Measurements from ENCODE around the gene ZFAND4.
"Not testable (repeated sequence)": the region's sequence is repeated elsewhere in the genome, so short reads cannot be mapped to it uniquely, and the experiment has no call there.

The ZFAND4 gene

DNA sequence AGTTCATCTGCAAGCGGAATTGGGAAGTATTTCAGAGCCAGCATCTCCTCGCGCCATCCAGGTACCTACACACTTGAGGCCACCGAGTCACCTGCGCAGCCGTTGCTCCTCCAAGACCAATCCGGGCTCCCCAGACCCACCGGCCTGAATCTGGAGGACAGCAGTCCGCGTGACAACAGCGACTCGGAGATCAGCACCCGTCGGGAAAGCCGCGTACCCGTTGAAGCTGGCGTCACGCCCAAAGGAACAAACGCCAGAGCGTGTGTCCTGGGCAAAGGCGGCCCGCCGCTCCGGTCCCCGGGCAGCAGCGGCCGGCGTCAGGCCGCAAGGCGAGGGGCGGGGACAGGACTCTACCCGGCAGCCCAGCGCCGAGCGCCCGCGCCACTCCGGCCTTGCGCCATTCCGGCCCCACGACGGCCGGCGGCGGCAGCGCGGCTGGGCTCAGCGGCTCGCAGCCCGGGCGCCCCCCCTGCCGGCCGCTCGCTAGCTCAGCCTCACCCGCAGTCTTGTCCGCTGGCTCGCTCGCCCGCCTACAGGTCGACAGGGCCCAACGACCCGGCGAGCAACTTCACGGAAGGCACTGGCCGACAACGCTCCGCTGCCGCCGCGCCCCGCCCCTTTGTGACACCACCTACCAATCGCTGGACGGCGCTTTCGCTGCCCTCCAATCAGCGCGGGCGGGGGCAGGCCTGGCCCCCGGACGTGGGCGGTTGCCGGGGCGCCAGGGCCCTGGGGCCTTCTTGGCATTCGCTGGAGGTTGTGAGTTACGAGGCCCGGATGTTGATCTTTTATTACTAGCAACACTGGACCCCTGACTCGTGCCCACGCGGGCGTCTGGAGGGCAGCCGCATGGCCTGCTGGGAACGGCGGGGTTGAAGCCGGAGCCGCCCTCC lies at the start of gene ZFAND4:
ZFAND4 (minus strand) TSS at position 592 of the 893 bp plus-strand sequence. CDS start 9,047 bp downstream, outside the sequence.
- peak; percentile 88 for DNase-seq (ENCODE audit: low spot score)

DNA sequence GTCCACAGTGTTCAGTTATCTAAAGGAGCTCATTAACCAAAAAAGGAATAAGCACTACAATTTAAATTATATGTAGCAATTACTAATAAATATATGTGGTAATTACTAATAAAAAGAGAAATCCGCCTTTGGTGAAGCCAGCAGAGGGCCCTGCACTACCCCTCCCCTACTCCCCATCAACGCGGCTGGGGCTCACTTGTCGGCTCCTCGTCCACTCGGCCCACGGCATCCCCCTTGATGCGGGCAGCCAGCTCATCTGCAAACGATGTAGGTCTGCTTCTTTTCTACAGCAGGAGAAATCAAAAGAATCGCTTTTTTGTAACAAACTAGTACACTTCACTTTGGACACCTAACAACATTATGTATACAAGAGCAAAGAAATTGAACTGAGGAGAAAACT lies 48.9 kb upstream of the ZFAND4 start:
- not testable (repeated sequence) for DNase-seq (ENCODE audit: low spot score)

DNA sequence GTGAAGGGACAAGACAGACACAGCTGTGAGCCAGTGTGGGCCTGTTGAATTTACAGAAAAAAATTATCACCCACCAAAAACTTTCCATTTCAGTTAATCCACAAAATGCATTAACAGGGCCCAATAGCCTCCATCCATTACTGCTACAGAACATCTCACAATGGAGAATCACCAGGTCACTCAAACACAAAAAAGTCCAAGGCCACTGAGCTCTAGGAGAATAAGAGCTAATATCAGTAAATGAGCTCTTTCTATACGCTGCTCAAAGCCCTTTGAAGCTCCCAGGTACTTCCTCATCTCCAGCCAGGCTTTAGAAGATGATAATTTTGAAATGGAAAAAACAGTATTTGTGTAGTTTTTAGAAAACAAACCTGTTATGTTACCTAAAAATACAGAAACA lies 45.1 kb upstream of the ZFAND4 start:
- DNase-seq (ENCODE audit: low spot score): not testable (repeated sequence)

DNA sequence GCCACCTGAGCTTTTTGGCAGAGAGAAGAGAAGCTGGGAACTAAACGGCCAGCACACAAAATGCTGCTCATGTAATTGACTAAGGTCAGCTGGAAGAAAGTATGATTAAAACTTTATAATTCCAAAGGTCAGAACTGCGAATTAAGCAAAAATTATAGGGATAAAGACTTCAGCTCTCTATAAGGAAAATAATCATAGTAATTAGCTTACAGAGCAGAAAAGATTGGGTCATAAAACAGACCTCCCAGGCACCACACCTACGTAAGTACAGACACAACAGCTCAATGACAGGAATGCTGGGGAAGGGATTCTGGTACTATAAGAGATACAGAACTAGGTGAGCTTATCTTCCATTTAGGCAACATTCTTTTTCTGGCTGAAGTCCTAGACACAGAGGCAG lies 44.5 kb upstream of the ZFAND4 start:
- DNase-seq (ENCODE audit: low spot score): not testable (repeated sequence)

DNA sequence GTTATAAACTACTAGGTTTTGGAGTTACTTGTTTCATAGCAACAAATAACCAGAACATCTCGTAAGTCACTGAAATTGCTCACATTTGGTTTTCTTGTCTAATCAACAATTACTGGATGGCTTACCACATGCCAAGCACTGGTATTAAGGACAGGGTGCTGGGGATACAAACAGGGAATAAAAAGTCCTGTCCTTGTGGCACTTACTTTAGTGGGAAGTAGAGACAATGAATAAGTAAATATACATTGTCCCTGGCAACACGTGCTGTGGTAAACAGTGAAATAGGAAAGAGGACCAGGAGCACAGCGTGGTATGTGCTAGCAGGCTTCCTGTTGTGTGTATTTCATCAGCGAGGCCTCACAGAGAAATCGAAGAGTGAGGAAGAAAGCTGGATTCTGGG lies 38.7 kb upstream of the ZFAND4 start:
- DNase-seq (ENCODE audit: low spot score): not testable (repeated sequence)

DNA sequence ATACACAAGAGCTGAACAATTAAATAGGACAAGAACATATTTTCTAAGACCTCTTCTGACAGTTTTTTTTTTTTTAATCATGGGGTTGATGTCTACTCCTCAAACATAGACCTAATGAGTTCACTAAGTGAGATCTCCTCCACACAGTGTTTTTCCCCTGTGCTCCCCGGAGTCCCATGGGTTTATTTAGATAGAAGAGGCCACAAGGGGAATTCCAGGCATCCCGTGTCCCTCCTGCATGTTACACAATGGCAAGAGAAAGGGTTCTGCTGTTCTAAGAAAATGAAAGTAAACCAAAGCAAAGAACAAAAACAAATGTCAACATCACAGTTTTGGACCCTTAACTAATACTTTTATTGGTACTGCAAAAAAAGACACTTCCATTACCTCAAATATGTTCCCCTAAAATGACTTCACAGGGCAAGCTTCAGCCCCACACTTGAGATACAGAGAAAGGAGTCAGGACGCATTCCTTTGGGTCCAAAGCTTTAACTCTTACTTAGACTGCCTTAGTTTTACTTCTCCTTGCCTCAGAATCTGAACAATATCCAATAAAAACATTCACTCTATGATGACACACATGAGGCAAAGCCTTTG lies 37.7 kb upstream of the ZFAND4 start:
- not testable (repeated sequence) for DNase-seq (ENCODE audit: low spot score)

DNA sequence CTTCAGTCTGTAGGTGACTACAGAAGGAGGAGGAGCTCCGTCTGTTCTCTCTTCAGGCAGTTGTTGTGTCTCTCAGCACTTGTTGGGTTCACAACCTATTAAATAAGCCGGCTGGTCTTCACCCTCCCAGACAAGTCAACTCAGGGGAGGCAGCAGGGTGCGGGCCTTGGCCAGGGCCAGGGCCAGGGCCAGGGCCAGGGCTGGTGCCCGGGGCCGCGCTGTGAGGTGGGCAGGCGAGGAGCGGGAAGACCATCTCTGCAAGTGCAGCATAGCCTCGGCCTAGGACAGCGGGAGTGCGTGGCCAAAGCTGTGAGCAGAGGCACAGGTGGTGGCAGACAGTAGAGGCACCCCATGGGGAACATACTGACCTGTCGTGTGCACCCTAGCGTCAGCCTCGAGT lies 5.9 kb upstream of the ZFAND4 start:
- DNase-seq (ENCODE audit: low spot score): not testable (repeated sequence)

DNA sequence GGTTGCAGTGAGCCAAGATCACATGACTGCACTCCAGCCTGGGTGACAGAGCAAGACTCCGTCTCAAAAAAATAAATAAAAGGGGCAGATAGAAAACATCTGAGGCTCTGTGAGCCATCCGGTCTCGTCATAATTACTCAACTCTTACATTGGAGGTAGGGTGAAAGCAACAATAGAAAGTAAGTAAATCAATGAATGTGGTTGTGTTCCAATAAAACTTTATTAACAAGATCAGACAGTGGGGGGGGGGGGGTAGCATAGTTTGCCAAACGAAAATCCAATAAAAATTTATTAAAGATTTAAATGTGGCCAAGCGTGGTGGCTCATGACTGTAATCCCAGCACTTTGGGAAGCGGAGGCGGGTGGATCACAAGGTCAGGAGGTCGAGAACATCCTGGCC lies 2.8 kb upstream of the ZFAND4 start:
- no peak for DNase-seq (ENCODE audit: low spot score)

DNA sequence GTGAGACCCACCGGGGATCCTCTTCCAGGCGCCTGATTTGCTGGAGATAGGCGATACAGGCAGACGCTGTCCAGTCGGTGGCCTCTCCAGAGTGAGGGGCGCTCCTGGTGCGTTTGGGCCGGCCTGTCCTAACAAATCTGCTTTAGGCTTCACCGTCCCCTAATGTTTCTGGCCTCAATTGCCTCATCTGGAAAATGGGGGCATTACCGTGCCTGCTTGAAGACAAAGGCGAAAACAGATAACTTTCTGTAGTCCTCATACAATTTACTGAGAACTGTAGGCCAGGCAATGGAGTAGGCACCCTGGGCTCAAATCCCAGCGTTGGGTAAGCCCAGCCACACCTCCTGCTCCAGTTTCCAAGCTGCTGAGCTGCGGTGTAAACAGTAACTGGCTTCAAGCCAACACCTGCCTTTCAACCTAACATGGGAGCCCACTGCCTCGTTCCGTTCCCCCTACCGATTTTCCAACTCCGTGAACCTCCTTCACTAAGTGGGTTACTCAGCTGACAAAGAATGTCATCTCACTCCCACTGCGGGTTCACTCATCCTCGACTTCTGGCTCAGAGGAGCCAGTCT lies 589 bp upstream of the ZFAND4 start:
- DNase-seq (ENCODE audit: low spot score): peak; percentile 19

DNA sequence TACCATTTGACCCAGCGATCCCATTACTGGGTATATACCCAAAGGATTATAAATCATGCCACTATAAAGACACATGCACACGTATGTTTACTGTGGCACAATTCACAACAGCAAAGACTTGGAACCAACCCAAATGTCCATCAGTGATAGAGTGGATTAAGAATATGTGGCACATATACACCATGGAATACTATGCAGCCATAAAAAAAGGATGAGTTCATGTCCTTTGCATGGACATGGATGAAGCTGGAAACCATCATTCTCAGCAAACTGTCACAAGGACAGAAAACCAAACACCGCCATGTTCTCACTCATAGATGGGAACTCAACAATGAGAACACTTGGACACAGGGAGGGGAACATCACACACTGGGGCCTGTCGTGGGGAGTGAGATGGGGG lies 1.3 kb downstream of the ZFAND4 start:
- DNase-seq (ENCODE audit: low spot score): not testable (repeated sequence)

DNA sequence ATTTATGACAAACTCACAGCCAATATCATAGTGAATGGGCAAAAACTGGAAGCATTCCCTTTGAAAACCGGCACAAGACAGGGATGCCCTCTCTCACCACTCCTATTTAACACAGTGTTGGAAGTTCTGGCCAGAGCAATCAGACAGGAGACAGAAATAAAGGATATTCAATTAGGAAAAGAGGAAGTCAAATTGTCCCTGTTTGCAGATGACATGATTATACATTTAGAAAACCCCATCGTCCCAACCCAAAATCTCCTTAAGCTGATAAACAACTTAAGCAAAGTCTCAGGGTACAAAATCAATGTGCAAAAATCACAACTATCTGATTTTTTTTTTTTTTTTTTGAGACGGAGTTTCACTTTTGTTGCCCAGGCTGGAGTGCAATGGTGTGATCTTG lies 2.7 kb downstream of the ZFAND4 start:
- not testable (repeated sequence) for DNase-seq (ENCODE audit: low spot score)

DNA sequence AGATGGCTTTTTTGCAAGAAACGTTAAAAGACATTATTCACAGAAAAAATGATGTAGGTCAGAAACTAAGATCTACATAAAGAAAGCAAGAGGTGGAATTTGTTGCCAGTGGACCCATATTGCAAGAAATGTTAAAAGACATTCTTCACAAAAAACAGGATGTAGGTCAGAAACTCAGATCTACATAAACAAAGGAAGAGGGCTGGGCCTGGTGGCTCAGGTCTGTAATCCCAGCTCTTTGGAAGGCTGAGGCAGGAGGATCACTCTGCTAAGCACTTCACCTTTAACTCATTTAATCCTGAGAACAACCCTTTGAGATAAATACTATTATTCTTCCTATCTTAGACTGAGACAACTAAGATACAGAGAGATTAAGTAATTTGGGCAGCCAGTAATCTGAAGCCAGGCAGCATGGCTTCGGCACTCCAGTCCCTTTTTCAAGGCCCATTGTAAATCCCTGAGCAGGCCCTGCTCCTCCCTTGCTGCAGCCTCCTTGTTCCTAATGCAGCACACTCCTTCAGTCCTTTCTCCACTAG lies 11.6 kb downstream of the ZFAND4 start:
- DNase-seq (ENCODE audit: low spot score): no peak

DNA sequence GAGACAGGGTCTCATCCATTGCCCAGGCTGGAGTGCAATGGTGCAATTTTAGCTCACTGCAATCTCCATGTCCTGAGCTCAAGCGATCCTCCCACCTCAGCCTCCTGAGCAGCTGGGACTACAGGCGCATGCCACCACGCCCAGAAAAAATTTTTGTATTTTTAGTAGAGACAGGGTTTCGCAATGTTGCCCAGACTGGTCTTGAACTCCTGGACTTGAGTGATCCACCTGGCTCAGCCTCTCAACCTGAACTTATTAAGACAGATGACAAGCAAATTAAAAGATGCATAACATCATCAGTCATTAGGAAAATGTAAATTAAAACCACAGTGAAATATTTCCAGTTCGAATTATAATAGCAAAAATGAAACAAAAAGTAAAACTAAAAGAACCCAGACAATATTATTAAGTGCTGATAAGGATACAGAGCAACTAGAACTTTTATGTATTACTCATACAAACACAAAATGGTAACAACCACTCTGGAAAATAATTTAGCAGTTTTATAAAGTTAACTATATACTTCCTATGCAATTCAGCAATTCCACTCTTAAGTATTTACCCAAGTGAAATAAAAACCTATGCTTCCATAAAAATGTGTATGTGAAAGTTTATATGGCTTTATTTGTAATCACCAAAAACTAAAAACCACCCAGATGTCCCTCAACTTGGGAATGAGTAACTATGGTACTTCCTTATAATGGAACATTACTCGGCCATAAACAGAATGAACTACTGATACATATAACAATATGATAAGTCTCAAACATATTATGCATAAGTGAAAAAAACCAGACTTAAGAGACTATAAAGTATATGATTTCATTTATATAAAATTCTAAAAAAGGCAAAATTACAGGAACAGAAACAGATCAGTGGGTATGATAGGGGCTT lies 15.3 kb downstream of the ZFAND4 start:
- DNase-seq (ENCODE audit: low spot score): no peak

DNA sequence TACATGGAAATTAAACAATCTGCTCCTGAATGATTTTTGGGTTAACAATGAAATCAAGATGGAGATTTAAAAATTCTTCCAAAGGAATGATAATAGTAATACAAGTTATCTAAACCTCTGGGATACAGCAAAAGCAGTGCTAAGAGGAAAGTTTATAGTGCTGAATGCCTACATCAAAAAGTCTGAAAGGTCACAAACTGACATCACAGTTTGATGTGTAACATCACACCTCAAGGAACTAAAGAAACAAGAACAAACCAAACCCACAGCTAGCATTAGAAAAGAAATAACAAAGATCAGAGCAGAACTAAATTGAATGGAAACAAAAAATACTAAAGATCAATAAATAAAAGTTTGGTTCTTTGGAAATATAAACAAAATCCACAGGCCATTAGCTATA lies 17.4 kb downstream of the ZFAND4 start:
- no peak for DNase-seq (ENCODE audit: low spot score)

DNA sequence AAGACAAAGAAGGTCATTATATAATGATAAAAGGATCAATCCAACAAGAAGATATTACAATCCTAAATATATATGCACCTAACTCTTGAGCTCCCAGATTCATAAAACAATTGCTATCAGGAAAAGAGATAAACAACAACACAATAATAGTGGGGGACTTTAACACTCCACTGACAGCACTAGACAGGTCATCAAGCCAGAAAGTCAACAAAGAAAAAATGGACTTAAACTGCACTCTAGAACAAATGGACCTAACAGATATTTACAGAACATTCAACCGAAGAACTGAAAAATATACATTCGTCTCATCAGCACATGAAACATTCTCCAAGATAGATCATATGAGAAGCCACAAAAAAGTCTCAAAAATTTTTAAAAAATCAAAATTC lies 17.8 kb downstream of the ZFAND4 start:
- not testable (repeated sequence) for DNase-seq (ENCODE audit: low spot score)

DNA sequence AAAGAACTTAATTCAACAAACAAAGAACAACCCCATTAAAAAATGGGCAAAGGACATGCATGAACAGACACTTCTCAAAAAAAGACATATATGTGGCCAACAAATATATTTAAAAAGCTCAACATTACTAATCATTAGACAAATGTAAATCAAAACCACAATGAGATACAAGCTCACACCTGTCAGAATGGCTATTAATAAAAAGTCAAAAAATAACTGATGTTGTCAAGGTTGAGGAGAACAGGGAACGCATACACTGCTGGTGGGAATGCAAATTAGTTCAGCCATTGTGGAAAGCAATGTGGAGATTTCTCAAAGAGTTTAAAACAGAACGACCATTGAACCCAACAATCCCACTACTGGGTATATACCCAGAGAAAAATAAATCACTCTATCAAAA lies 19.1 kb downstream of the ZFAND4 start:
- no peak for DNase-seq (ENCODE audit: low spot score)

DNA sequence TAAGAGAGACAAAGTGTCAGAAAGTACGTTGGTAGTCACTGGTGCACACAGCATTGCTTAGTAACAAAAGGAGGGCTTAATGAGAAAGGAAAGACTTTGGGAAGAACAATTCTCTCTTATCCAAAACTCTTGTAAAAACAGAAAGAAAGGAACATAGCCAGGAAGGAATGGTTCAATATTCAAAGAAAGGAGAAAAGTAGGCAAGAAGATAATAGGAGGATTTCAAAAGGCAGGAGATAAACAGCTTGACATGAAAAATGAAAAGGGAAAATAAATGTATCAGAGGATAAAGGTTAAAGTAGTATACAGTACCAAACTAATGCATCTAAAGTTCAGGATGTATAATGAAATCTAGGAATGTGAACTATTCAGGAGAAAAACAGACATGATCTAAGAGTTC lies 20.1 kb downstream of the ZFAND4 start:
- DNase-seq (ENCODE audit: low spot score): no peak

DNA sequence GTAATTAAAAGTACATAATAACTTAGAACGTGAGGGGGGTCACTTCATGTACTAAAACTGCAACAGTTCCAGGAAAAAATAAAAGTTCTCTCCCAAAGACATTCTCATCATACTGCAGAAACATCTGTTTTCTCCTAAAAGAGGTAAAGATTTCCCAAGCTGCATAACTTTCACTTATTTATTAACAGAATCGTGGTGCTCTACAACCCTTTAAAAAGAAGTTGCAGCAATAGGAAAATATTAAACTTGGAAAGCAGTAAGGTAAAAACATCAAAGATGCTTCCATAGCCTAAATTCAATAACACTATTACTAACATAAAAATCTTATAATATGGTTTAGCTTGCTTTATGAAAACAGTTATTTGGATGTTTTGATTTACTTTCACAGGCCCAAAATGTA lies 23.3 kb downstream of the ZFAND4 start:
- DNase-seq (ENCODE audit: low spot score): no peak

DNA sequence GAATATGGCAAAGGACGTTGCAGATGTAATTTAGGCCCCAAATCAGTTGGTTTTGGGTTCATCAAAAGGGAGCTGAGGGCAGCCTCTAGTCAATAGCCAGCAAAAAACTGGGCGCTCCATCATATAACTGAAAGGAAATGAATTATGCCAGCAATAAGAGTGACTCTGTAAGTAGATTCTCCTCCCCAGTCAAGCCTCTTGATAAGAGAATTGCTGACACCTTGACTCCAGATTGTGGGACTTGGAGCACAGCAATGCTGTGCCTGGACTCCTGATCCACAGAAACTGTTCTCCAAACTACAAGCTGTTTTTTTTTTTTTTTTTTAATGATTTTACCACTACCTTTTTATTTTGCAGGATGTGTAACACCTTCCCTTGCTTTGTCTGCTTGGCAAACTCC lies 25.5 kb downstream of the ZFAND4 start:
- no peak for DNase-seq (ENCODE audit: low spot score)

DNA sequence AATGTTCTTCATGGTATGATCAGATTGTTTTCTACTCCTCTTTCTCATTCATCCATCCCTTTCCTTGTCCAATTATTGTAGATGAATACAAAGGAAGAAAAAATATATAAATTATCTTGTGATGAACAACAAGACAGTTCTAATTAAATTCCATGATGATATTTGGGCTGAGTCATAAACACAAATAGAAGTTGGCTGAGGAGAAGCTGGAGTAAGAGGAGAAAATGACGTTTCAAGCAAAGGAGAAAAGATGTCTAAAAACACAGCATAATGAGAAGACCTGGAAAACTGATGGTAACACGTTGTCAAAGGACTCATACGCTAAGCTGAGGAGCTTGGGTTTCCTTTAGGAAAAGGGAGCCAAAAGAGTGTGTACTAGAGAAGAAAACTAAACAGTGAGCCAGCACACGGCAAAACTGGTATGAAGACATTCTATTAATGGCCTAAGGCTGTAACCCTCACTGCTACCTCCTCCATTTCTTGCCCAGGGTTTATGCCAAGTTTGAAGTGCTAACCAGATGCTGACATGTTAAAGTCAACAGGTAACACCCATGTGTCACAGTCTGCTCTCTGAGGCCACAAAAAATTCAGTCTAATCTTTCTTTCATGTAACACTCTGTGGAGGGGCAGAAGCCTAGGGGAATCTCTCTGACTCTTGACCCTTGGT lies 26.1 kb downstream of the ZFAND4 start:
- no peak for DNase-seq (ENCODE audit: low spot score)

DNA sequence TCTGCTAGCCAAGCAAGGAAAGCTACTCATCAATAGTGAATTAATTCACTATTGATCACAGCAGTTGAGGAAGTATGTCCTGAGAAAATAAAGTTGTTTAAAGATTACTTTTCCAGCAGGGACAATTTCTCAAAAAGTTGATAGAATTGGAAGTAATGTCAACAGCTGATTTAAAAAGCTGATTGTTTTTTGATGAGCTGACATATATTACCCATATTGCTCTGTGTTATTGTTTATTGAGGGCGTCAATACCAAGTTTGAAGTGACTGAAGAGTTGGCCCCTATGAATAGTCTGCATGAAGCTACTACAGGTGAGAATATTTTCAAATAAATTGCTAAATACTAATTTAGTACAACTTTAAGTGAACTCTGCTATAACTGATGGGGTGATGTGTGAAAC lies 28.0 kb downstream of the ZFAND4 start:
- DNase-seq (ENCODE audit: low spot score): no peak
